Osteocyte (in vitro differentiated cells): ENCODE data around the gene CSHL1. TPM values are rescaled to one million over a fixed set of nuclear protein-coding genes. Genes with fewer than 3 reads are reported as not detected.

Experiments
- DNase-seq: peaks from one replicate; pipeline ENCODE4 v3.0.0; 2021; ENCODE audit warnings: mixed read lengths; ENCODE audit not compliant: unreplicated experiment; ENCODE audit errors: extremely low spot score
- H3K27ac Mint-ChIP-seq: one replicate; pipeline ENCODE4 v1.8.0; 2021; ENCODE audit warnings: mild to moderate bottlenecking, mixed read lengths; ENCODE audit not compliant: unreplicated experiment
- H3K27me3 Mint-ChIP-seq: one replicate; pipeline ENCODE4 v1.8.0; 2021; ENCODE audit warnings: mixed read lengths; ENCODE audit not compliant: unreplicated experiment
- H3K36me3 Mint-ChIP-seq: one replicate; pipeline ENCODE4 v1.8.0; 2021; ENCODE audit warnings: mixed read lengths; ENCODE audit not compliant: unreplicated experiment
- H3K4me1 Mint-ChIP-seq: one replicate; pipeline ENCODE4 v1.8.0; 2021; ENCODE audit warnings: mixed read lengths; ENCODE audit not compliant: unreplicated experiment
- H3K4me3 Mint-ChIP-seq: one replicate; pipeline ENCODE4 v1.8.0; 2021; ENCODE audit warnings: mild to moderate bottlenecking, moderate library complexity, mixed read lengths; ENCODE audit not compliant: unreplicated experiment
- H3K9me3 Mint-ChIP-seq: one replicate; pipeline ENCODE4 v1.8.0; 2021; ENCODE audit warnings: mixed read lengths; ENCODE audit not compliant: unreplicated experiment
- total RNA-seq: library from RNA; stranded (reverse); gene quantifications from 2 replicates; pipeline ENCODE4 v1.2.1, GENCODE V29; 2021
- TF ChIP-seq, protein P1 (sequence below): fragments of 200-600 bp; sonication (generic); IDR thresholded peaks from 2 replicates; pipeline ENCODE4 v1.5.0; 2021; ENCODE audit warnings: antibody characterized with exemption, mild to moderate bottlenecking, moderate library complexity

CSHL1 gene
- total RNA-seq, 1 donor from 2014 or later = not detected

DNA sequence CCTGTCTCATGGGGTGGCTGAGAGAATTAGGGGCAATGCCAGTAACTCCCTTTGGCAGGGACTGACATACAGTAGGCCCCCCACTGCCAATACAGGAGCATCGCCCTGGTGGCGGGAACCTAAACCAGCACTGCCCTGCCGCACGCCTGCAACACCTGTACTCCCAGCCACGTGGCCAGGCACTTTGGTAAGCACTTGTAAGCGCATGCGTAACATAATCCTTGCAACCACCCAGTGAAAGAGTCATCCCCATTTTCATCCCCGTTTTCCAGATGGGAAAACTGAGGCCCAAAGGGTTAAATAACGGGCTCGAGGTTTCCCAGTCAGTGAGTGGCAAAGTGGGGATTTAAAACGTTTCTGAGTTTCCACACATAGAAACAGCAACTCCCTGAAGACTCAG, 44.2 kb upstream of the CSHL1 start:
- no peak overlapping the region for H3K27ac Mint-ChIP-seq
- H3K4me3 Mint-ChIP-seq = no peak overlapping the region
- peaks cover 17% of the 10 kb centered on the region for H3K27me3 Mint-ChIP-seq
- TF ChIP-seq, protein P1, sequence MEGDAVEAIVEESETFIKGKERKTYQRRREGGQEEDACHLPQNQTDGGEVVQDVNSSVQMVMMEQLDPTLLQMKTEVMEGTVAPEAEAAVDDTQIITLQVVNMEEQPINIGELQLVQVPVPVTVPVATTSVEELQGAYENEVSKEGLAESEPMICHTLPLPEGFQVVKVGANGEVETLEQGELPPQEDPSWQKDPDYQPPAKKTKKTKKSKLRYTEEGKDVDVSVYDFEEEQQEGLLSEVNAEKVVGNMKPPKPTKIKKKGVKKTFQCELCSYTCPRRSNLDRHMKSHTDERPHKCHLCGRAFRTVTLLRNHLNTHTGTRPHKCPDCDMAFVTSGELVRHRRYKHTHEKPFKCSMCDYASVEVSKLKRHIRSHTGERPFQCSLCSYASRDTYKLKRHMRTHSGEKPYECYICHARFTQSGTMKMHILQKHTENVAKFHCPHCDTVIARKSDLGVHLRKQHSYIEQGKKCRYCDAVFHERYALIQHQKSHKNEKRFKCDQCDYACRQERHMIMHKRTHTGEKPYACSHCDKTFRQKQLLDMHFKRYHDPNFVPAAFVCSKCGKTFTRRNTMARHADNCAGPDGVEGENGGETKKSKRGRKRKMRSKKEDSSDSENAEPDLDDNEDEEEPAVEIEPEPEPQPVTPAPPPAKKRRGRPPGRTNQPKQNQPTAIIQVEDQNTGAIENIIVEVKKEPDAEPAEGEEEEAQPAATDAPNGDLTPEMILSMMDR = no peak
- no peaks in the 10 kb centered on the region for H3K9me3 Mint-ChIP-seq
- no peaks in the 10 kb centered on the region for H3K36me3 Mint-ChIP-seq
- no peak for DNase-seq
- H3K4me1 Mint-ChIP-seq = no peaks in the 10 kb centered on the region

DNA sequence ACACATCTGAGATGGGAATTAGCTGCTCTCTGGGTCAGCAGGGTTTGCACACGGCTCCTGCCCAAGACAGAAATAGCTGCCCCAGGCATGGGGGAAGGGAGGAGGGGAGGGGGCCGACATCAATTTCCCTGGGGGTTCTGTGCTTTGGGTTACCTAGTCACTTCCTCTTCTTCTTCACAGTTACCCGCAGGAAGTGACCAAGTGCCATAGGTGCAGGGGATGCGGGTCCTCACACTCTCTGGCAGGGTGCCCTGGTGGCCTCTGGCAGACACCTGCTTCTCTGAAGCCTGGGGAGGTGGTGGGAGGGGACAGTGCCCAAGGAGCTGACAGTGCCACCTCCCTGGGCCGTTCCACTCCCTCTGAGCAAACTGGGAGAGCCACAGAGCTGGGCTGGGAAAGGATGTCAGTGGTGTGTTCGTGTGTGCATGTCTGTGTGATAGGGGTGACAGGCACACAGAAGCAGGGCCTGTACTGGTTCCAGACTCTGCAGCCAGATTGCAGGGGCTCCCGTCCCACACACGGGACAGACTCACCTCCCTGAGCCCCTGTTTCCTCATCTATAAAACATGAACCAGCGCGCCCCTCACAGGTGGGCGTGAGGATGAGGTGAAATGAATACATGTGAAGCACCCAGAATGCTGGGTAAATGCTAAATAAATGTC, 43.5 kb upstream of the CSHL1 start:
- Mint-ChIP-seq H3K4me3 (no peak overlapping the region), H3K36me3 (no peaks in the 10 kb centered on the region), H3K27me3 (peaks cover 15% of the 10 kb centered on the region), H3K9me3 (no peaks in the 10 kb centered on the region), H3K27ac (no peak overlapping the region), H3K4me1 (no peaks in the 10 kb centered on the region)
- TF ChIP-seq, protein P1 = no peak
- DNase-seq = no peak

DNA sequence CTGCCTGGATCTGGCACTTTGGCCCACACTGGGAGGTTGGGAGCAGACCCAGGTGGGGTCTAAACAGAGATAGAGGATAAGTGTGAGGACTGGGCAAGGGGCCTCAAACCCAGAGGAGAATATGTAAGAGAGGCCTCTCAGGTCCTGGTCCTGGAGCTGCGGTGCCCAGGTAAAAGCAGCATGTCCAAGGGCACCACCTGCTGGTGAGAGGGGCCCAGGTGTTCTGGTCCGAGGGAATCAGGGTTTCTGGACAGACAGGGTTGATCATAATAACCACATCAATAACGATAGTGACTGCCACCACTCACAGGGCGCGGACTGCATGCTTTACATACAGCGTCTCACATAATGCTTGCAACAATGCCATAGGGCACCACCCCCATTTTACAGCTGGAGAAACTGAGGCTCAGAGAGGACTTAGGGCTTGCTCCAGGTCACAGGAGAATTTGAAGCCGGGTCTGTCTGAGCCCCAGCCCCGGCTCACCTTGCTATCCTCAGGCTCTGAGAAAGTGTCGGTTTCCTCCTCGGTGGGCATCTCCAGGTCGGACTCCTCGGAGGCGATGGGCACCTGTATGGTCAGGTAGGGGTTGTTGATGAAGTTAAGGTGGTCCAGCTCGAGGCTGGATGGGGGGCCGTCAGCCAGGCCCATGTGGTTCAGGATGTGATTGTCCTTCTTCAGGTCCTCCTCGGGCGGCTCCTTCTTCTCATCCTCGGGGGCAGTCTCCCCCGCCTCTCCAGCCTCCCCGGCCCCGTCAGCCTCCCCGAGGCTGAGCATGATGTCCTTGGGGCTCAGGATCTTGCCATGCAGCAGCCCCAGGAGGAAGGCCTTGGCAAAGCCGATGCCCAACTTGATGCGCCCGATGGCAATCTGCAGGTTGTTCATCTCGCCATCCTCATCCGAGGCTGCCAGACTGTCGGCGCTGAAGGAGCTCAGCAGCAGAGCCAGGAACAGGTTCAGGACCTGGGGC, 40.2 kb upstream of the CSHL1 start:
- TF ChIP-seq, protein P1 = no peak
- peaks cover 15% of the 10 kb centered on the region for H3K27me3 Mint-ChIP-seq
- H3K9me3 Mint-ChIP-seq = no peaks in the 10 kb centered on the region
- no peaks in the 10 kb centered on the region for H3K4me1 Mint-ChIP-seq
- H3K4me3 Mint-ChIP-seq = no peak overlapping the region
- H3K36me3 Mint-ChIP-seq = no peaks in the 10 kb centered on the region
- DNase-seq = no peak
- no peak overlapping the region for H3K27ac Mint-ChIP-seq

DNA sequence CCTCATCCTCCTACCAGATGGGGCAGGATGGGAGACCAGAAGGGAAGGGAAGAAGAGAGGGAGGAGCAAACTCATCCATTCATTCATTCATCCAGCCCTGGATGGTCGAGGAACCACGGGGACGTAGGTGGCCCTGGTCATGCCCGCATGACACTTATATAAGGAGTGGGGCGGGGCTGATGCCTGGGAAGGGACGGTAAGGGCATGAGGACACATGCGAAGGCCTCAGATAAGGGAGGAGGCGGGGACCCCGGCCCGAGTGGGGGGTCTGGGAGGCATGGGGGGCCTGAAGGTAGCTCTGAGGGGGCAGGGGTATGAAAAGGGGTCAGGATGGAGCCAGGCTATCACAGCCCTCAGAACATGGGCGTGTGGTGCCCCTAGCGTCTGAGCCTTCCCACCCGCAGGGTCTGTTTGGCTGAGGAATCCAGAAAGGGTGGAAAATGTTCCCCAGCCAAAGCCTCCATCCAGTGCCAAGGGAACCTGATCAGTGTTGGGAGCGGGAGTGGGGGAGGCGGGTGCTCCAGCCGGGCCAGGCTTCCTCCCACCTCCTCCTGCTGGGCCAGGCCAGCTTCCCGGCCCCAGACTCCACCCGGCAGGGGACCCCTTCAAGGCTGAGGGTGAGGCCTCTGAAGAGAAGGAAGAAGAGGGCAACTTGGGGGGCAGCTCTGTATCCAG, 38.7 kb upstream of the CSHL1 start:
- H3K4me3 Mint-ChIP-seq = no peak overlapping the region
- TF ChIP-seq, protein P1 = no peak
- no peak overlapping the region for H3K27ac Mint-ChIP-seq
- peaks cover 13% of the 10 kb centered on the region for H3K27me3 Mint-ChIP-seq
- no peaks in the 10 kb centered on the region for H3K4me1 Mint-ChIP-seq
- no peak for DNase-seq
- H3K36me3 Mint-ChIP-seq = no peaks in the 10 kb centered on the region
- H3K9me3 Mint-ChIP-seq = no peaks in the 10 kb centered on the region
